ES-I3 (cell line): Measurements from ENCODE around the gene UGT1A1.
"Not testable (repeated sequence)": the region's sequence is repeated elsewhere in the genome, so short reads cannot be mapped to it uniquely, and the experiment has no call there.

Source experiments
- H3K36me3 ChIP-seq: 2 replicates; pipeline ENCODE4 v1.6.1; 2013; ENCODE audit warnings: mild to moderate bottlenecking, low read length, control low read depth, moderate library complexity; ENCODE audit not compliant: insufficient read depth
- H3K4me1 ChIP-seq: 2 replicates; pipeline ENCODE4 v1.6.1; 2013; ENCODE audit warnings: mild to moderate bottlenecking, control low read depth, low read length; ENCODE audit not compliant: insufficient read depth
- H3K9ac ChIP-seq: 2 replicates; pipeline ENCODE4 v1.6.1; 2013; ENCODE audit warnings: low read depth, mild to moderate bottlenecking, low read length, moderate library complexity
- H3K9me3 ChIP-seq: 2 replicates; pipeline ENCODE4 v1.6.1; 2013; ENCODE audit warnings: mild to moderate bottlenecking, low read length, moderate library complexity; ENCODE audit not compliant: control insufficient read depth, insufficient read depth

Gene UGT1A1

GRCh38 chr2:233746475-233747282, 13.4 kb upstream of the UGT1A1 start:
- Histone ChIP-seq H3K36me3 (no peaks in the 10 kb centered on the region), H3K4me1 (no peaks in the 10 kb centered on the region), H3K9me3 (no peaks in the 10 kb centered on the region), H3K9ac (no peak overlapping the region)

- H3K9ac ChIP-seq: no peak overlapping the region
- H3K9me3 ChIP-seq: no peaks in the 10 kb centered on the region
- H3K4me1 ChIP-seq: no peaks in the 10 kb centered on the region
- no peaks in the 10 kb centered on the region for H3K36me3 ChIP-seq
Observed at GRCh38 chr2:233747283-233747544, 12.9 kb upstream of the UGT1A1 start.

GRCh38 chr2:233750689-233751088, 9.4 kb upstream of the UGT1A1 start:
- H3K36me3 ChIP-seq, H3K9ac ChIP-seq, H3K9me3 ChIP-seq, H3K4me1 ChIP-seq: not testable (repeated sequence)

GRCh38 chr2:233751212-233752009, 8.7 kb upstream of the UGT1A1 start:
- H3K9me3 ChIP-seq, H3K9ac ChIP-seq, H3K36me3 ChIP-seq, H3K4me1 ChIP-seq: not testable (repeated sequence)

- Histone ChIP-seq H3K4me1 (no peaks in the 10 kb centered on the region), H3K9me3 (no peaks in the 10 kb centered on the region), H3K9ac (no peak overlapping the region), H3K36me3 (no peaks in the 10 kb centered on the region)
Observed at GRCh38 chr2:233754872-233755611, 5.0 kb upstream of the UGT1A1 start.

GRCh38 chr2:233756429-233757081, 3.5 kb upstream of the UGT1A1 start:
- H3K9me3 ChIP-seq: no peaks in the 10 kb centered on the region
- H3K9ac ChIP-seq: no peak overlapping the region
- H3K36me3 ChIP-seq: no peaks in the 10 kb centered on the region
- H3K4me1 ChIP-seq: no peaks in the 10 kb centered on the region

GRCh38 chr2:233758141-233758540, 1.9 kb upstream of the UGT1A1 start:
- Histone ChIP-seq H3K36me3 (no peaks in the 10 kb centered on the region), H3K9ac (no peak overlapping the region), H3K4me1 (no peaks in the 10 kb centered on the region), H3K9me3 (no peaks in the 10 kb centered on the region)

GRCh38 chr2:233758849-233759248, 1.2 kb upstream of the UGT1A1 start:
- H3K9ac ChIP-seq: no peak overlapping the region
- H3K36me3 ChIP-seq: no peaks in the 10 kb centered on the region
- peaks cover 2% of the 10 kb centered on the region; the same call in 1 of the 2 replicates for H3K9me3 ChIP-seq
- no peaks in the 10 kb centered on the region for H3K4me1 ChIP-seq

- H3K4me1 ChIP-seq: no peaks in the 10 kb centered on the region
- H3K36me3 ChIP-seq: no peaks in the 10 kb centered on the region
- no peak overlapping the region for H3K9ac ChIP-seq
- peaks cover 2% of the 10 kb centered on the region; the same call in 1 of the 2 replicates for H3K9me3 ChIP-seq
Observed at GRCh38 chr2:233761040-233761769, 1.1 kb downstream of the UGT1A1 start.

GRCh38 chr2:233764264-233764663, 4.2 kb downstream of the UGT1A1 start:
- no peaks in the 10 kb centered on the region for H3K4me1 ChIP-seq
- H3K9ac ChIP-seq: no peak overlapping the region
- no peaks in the 10 kb centered on the region for H3K36me3 ChIP-seq
- peaks cover 2% of the 10 kb centered on the region; the same call in 1 of the 2 replicates for H3K9me3 ChIP-seq

- Histone ChIP-seq H3K9ac (no peak overlapping the region), H3K9me3 (peaks cover 2% of the 10 kb centered on the region; the same call in 1 of the 2 replicates), H3K36me3 (no peaks in the 10 kb centered on the region), H3K4me1 (no peaks in the 10 kb centered on the region)
Observed at GRCh38 chr2:233764761-233765160, 4.7 kb downstream of the UGT1A1 start.

GRCh38 chr2:233766416-233766815, 6.3 kb downstream of the UGT1A1 start:
- no peak overlapping the region for H3K9ac ChIP-seq

GRCh38 chr2:233768076-233768475, 8.0 kb downstream of the UGT1A1 start:
- H3K4me1 ChIP-seq: no peaks in the 10 kb centered on the region
- peaks cover 2% of the 10 kb centered on the region; the same call in 1 of the 2 replicates for H3K9me3 ChIP-seq

More at GRCh38 chr2:233766416-233766815, 6.3 kb downstream of the UGT1A1 start:
- Histone ChIP-seq H3K9me3 (peaks cover 2% of the 10 kb centered on the region; the same call in 1 of the 2 replicates), H3K36me3 (no peaks in the 10 kb centered on the region), H3K4me1 (no peaks in the 10 kb centered on the region)

More at GRCh38 chr2:233768076-233768475, 8.0 kb downstream of the UGT1A1 start:
- Histone ChIP-seq H3K9ac (no peak overlapping the region), H3K36me3 (no peaks in the 10 kb centered on the region)
